GM23338 (cell line): ENCODE results near the gene PLK2. TPM values are rescaled to one million over a fixed set of nuclear protein-coding genes. Genes with fewer than 3 reads are reported as not detected.

Experiments used
- CREB1 ChIP-seq: fragments of 250-450 bp; sonication (Bioruptor Pico); IDR thresholded peaks from 2 replicates; pipeline ENCODE4 v1.5.0; 2020; ENCODE audit warnings: low read depth, mild to moderate bottlenecking, moderate library complexity
- JUNB ChIP-seq: IDR thresholded peaks from one replicate; pipeline ENCODE4 v1.6.1; 2016; ENCODE audit warnings: antibody characterized with exemption; ENCODE audit not compliant: unreplicated experiment
- POLR2AphosphoS5 ChIP-seq: IDR thresholded peaks from 2 replicates; pipeline ENCODE4 v1.6.1; 2016; ENCODE audit warnings: antibody characterized with exemption, low read depth
- REST ChIP-seq: IDR thresholded peaks from one replicate; pipeline ENCODE4 v1.6.1; 2018; ENCODE audit warnings: antibody characterized with exemption; ENCODE audit not compliant: unreplicated experiment
- STAT1 ChIP-seq: IDR thresholded peaks from one replicate; pipeline ENCODE4 v1.6.1; 2016; ENCODE audit warnings: antibody characterized with exemption; ENCODE audit not compliant: unreplicated experiment
- ZNF462 ChIP-seq: fragments of 250-450 bp; sonication (Bioruptor Pico); IDR thresholded peaks from 2 replicates; pipeline ENCODE4 v1.5.0; 2020; ENCODE audit warnings: mild to moderate bottlenecking, moderate library complexity
- polyA plus RNA-seq: library from polyadenylated mRNA; unstranded; fragments of >200 nt; fragmentation: Nextera tagmentation; extraction: Ambion mirVana; gene quantifications from 2 replicates; pipeline ENCODE4 v1.2.1, GENCODE V29; 2016
- total RNA-seq: library from RNA; depleted of rRNA; stranded (reverse); fragments of >200 nt; shearing (Covaris generic); gene quantifications from 2 replicates; pipeline ENCODE4 v1.2.3, GENCODE V29; 2014

PLK2 gene
- total and polyA plus RNA-seq, 2 experiments from 2014 or later, result 13.5 to 30.0 TPM

GRCh38 chr5:58450811-58451629 is 8.9 kb downstream of the PLK2 start (continued):
- TF ChIP-seq ZNF462 (CRISPR knock-in tag), result no peak
- TF ChIP-seq POLR2AphosphoS5, result no peak
- TF ChIP-seq CREB1 (CRISPR knock-in tag), result no peak
- no peak for TF ChIP-seq JUNB
- no peak for TF ChIP-seq STAT1
- TF ChIP-seq REST, result no peak
